Fibroblast of the aortic adventitia (primary cell): ENCODE results near the gene HSPA1L. TPM values are rescaled to one million over a fixed set of nuclear protein-coding genes. Genes with fewer than 3 reads are reported as not detected.

Source experiments
- DNase-seq: peaks from one replicate; pipeline ENCODE4 v3.0.0-alpha.2; 2010; ENCODE audit warnings: low read depth
- H3K4me3 ChIP-seq: 2 replicates; pipeline ENCODE4 v1.5.1; 2011; ENCODE audit warnings: low read depth, mild to moderate bottlenecking, control low read depth, low read length, moderate library complexity
- total RNA-seq: library from RNA; depleted of rRNA; stranded (reverse); fragments of >200 nt; gene quantifications from 2 replicates; pipeline ENCODE4 v1.2.3, GENCODE V29; 2012; ENCODE audit warnings: low replicate concordance
- TF ChIP-seq, protein P1 (sequence below): IDR thresholded peaks from 2 replicates; pipeline ENCODE4 v1.5.1; 2011; ENCODE audit warnings: mild to moderate bottlenecking, low read length, control low read depth, inconsistent platforms; ENCODE audit not compliant: insufficient read depth

The HSPA1L gene
- total RNA-seq, 1 donor: 1.4 TPM

DNA sequence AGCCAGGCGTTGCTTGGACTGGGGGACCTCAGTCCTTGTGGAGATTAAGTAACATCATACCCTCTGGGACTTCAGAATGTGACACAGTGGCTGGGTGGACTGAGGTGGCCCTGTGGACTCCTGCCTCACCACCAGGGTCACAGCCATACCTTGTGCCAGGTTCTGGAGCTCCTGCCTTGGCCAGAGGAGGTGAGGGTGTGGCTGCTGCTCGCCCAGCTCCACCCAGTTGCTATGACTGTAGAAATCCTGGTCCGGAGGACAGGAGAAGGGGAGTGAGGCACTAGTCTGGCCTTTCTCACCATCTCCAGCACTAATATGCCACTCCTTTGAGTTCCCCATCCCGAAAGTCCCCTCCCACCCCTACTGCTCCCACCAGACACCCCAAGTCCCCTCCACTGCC is 39.9 kb downstream of the HSPA1L start:
- TF ChIP-seq, protein P1, sequence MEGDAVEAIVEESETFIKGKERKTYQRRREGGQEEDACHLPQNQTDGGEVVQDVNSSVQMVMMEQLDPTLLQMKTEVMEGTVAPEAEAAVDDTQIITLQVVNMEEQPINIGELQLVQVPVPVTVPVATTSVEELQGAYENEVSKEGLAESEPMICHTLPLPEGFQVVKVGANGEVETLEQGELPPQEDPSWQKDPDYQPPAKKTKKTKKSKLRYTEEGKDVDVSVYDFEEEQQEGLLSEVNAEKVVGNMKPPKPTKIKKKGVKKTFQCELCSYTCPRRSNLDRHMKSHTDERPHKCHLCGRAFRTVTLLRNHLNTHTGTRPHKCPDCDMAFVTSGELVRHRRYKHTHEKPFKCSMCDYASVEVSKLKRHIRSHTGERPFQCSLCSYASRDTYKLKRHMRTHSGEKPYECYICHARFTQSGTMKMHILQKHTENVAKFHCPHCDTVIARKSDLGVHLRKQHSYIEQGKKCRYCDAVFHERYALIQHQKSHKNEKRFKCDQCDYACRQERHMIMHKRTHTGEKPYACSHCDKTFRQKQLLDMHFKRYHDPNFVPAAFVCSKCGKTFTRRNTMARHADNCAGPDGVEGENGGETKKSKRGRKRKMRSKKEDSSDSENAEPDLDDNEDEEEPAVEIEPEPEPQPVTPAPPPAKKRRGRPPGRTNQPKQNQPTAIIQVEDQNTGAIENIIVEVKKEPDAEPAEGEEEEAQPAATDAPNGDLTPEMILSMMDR: no peak
- no peak for DNase-seq
- H3K4me3 ChIP-seq: no peak overlapping the region

DNA sequence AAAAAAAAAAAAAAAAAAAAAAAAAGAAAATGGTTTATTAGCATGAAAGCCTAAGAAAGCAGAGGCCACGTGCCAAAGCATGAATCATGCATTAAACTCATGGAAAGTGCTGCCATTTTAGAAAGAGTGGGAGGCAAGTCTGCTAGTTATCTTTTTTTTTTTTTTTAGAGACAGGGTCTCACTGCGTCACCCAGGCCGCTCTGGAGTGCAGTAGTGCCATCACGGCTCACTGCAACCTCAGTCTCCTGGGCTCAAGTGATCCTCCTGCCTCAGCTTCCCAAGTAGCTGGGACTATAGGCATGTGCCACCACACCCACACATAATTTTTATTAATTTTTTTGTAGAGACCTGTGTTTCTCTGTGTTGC is 43.1 kb downstream of the HSPA1L start:
- peak; percentile 41 for DNase-seq
- TF ChIP-seq, protein P1: no peak
- H3K4me3 ChIP-seq: no peak overlapping the region

DNA sequence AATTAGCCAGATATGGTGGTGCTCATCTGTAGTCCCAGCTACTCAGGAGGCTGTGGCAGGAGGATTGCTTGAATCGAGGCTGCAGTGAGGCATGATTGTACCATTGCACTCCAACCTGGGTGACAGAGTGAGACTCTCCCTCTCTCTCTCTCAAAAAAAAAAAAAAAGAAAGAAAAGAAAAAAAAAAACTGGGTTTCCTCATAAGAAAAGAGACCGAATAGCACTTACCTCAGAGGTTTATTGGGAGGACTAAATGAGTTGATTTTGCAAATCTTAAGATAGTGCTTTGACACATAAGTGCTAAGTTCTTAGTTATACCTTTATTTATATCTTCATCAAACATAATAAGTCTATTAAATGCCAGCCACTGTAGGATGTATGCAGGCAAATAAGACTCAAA is 44.2 kb downstream of the HSPA1L start:
- H3K4me3 ChIP-seq: no peak overlapping the region
- TF ChIP-seq, protein P1: no peak
- no peak for DNase-seq

DNA sequence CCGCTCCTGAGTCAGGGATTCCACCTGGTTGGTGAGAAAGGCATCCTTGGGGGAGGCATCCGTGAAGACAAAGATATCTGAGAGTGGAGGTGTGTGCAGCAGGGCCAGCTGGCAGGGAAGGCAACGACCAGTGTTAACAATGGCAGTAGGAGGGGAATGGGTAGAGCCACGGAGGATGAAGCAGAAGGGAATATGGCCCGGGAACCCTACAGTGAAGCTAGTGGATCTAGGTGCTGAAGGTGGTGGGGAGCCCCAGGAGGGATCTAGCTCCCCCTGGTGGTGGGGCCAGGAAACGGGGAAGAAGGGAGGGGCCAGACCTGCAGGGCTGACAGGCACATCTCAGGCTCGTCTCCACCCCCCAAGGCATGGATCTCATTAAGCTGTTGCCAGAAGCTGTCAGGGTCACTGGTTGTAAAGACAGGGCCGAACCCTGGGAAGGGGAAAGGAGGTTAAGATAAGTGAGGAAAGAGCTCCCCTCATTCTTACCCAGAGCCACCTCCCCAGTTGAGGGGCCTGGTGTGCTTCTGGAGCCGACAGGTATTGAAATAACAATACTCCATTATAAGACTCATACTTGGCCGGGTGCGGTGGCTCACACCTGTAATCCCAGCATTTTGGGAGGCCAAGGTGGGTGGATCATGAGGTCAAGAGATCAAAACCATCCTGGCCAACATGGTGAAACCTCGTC is 45.3 kb downstream of the HSPA1L start:
- TF ChIP-seq, protein P1: peak; percentile 84
- no peak overlapping the region for H3K4me3 ChIP-seq
- DNase-seq: peak; percentile 35

DNA sequence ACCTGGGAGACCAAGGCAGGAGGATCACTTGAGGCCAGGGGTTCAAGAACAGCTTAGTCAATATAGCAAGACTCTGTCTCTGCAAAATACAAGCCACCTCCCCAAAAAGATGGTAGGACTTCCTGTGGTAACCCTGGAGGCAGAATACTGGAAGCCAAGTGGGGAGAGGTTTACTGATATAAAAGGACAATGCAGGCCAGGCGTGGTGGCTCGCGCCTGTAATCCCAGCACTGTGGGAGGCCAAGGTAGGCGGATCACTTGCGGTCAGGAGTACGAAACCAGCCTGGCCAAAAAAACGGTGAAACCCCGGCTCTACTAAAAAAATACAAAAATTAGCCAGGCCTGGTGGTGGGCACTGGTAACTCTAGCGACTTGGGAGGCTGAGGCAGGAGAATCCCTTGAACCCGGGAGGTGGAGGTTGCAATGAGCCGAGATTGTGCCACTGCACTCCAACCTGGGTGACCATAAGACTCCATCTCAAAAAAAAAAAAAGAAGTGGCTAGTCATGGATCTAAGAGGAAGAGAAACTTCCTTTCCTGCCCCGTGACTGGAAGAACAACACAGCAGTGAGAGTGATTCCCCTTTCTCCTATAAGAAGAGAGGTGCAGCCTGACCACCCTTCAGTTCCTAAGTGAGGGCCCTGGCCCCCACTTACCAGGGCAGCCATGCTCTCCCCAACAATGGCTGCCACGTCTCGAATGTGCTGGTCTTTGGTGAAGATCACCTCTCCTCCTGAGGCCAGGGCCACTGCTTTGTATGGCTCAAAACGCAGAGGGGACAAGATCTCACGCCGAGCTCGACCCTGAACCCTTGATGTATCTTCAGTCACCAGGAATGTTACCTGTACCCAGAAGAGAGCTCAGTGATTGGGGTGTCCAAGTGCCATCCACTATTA is 46.5 kb downstream of the HSPA1L start:
- no peak for DNase-seq
- TF ChIP-seq, protein P1: no peak
- H3K4me3 ChIP-seq: no peak overlapping the region

DNA sequence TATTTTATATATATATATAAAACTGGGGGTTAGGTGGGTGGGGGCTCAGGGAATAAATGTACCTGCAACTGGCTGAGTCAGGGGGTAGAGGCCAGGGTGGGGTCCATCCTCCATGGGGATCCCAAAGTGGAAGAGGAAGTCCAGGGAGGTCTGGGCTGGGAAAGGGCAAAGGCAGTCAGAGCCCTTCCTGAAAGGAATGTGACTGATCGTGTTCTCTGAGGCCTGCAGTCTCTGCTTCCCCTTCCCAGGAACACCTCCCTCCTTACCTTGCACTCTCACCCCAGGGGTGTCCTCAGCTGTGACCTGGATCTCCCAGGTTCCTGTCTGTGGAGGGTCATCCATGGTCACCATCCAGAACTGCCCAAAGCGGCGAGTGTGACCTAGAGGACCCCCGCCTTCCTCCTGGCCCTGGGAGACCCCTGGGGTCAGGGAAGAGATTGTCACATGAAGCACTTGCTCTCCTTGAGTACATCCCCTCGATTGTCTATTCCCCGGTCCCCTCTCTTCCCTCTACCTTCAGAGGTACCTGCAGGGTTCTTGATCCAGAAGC is 47.9 kb downstream of the HSPA1L start:
- TF ChIP-seq, protein P1: no peak

More for the DNA sequence above, 47.9 kb downstream of the HSPA1L start:
- no peak overlapping the region for H3K4me3 ChIP-seq
- DNase-seq: no peak
